Right renal cortex interstitium (tissue), 3 donors: ENCODE results near the gene PABPN1. TPM values are rescaled to one million over a fixed set of nuclear protein-coding genes. Genes with fewer than 3 reads are reported as not detected.
"Not testable (repeated sequence)": the region's sequence is repeated elsewhere in the genome, so short reads cannot be mapped to it uniquely, and the experiment has no call there.

ENCODE experiments used
- DNase-seq, 3 donors: peaks; one replicate each; pipeline ENCODE4 v3.0.0-alpha.2; 2013; ENCODE audit warnings: low read depth in 3 of 3, low spot score in 2 of 3
- polyA plus RNA-seq, 3 donors: library from polyadenylated mRNA; unstranded; fragments of 120-200 nt; gene quantifications; one replicate each; pipeline ENCODE4 v1.2.1, GENCODE V29; 2013; ENCODE audit not compliant: insufficient read length in 3 of 3

The PABPN1 gene, protein sequence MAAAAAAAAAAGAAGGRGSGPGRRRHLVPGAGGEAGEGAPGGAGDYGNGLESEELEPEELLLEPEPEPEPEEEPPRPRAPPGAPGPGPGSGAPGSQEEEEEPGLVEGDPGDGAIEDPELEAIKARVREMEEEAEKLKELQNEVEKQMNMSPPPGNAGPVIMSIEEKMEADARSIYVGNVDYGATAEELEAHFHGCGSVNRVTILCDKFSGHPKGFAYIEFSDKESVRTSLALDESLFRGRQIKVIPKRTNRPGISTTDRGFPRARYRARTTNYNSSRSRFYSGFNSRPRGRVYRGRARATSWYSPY
- 100 to 1,000 TPM; 235 to 262 (median 252) TPM for polyA plus RNA-seq

DNA sequence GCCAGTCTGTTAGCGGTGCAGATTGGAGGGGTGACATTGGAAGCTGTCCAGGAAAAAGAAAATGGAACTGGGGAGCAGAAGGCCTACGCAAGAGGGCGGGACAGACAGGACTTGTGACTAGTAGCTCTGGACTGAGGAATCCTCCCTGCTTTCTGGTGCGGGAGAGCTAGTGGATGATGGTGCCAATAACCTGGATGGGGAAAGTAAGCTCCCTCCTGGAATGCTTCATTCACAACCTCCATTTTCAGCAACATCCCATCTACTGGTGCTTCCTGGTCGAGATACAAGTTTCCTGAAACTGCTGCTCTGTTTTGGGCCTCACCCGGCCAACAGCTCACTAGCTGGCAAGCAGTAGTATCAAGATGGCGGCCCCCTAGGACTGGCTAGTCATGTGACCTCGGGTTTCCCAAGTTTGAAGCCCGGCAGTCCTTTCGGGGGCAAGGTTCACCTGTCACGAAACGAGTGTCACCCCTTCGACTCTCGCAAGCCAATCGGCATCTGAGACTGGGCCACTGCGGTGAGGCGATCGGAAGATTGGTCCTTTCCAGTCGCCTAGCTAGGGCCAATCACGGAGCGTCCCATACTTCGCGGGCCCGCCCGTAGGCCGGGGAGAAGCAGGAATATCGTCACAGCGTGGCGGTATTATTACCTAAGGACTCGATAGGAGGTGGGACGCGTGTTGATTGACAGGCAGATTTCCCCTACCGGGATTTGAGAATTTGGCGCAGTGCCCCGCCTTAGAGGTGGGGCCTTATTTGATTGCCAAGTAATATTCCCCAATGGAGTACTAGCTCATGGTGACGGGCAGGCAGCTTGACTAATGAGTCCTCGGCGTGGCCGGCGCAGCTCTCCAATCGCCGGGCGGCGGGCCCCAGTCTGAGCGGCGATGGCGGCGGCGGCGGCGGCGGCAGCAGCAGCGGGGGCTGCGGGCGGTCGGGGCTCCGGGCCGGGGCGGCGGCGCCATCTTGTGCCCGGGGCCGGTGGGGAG lies at the start of gene PABPN1:
TSS of gene PABPN1 (plus strand) at position 874 of the 988 bp plus-strand sequence. CDS start at position 887, 13 bp downstream.
- DNase-seq = peak; percentile 100

DNA sequence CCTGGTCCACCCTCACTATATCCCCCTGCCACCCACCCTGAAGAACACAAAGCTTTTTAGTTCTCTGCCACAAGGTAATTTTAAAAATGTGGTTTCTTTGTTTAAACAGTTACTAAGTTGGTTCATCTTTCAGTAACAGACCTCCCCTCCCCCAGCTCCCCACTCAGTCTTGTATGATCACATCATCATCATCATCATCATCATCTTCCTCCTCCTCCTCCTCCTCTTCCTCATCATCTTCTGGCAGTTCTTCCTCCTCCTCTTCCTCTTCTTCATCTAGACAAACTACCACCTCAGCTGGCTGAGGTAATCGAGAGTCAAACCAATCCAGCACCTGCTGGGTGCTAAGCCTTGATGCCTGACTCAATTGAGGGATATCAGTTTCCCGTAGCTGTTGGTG lies 45.8 kb upstream of the PABPN1 start:
- DNase-seq = no peak

- no peak for DNase-seq
Observed at GRCh38 chr14:23277189-23277588, 44.1 kb upstream of the PABPN1 start.

- DNase-seq = not testable (repeated sequence)
Observed at GRCh38 chr14:23277928-23278327, 43.3 kb upstream of the PABPN1 start.

DNA sequence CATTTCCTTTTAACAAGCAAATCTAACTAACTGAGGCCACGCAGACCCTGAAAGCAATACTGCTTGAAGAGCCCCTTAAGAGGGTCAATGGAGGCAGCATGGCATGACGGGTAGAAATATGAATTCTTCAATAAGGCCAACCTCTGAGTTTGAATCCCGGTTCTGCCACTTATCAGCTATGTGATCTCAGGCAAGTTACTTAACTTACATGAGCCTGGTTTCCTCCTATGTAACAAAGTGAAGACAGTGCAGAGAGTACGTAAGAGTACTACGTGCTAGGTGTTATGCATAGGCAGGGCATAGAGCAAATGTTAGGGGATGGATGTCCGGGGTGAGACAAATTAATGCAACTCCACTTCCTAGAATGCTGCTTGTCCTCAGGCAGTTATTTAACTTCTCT lies 40.0 kb upstream of the PABPN1 start:
- DNase-seq = no peak

DNA sequence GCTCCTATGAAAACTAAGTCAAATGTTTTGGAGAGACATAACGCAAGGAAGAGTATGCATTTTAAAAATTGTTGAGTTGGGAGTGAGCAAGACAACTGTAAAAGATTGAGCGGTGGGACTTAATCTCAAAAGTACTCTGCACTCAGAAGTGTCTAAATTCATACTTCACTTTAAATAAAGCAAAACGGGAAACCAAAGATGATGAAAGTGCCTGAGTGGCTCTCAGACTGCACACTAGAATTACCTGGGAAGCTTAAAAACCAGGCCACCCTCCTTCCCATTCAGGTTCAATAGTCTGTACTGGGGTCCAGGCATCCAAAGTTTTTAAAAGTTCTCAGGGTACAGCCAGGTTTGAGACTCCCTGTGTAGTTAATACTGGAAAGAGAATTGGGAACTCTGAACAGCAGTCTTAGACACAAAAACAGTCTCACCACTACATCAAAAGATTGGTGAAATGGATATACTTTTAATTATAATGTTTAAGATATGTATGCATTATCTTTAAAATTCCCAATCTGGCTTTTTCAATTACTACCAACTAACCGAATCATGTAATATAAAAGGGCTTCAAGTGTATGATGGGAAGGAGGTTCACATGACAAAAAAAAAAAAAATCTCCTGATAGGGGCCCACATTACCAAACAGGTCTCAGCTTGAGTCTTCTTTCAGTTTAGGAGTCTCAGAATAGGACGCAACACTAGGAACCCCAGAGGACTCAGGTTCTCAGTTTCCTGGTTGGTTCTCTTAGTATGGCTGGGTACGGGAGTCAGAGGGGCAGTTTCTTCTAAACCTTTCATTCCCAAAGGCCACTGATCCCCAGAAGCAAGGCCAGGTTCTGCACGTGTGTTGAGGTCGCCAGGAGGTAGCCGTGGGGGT lies 36.4 kb upstream of the PABPN1 start:
- DNase-seq = no peak

DNA sequence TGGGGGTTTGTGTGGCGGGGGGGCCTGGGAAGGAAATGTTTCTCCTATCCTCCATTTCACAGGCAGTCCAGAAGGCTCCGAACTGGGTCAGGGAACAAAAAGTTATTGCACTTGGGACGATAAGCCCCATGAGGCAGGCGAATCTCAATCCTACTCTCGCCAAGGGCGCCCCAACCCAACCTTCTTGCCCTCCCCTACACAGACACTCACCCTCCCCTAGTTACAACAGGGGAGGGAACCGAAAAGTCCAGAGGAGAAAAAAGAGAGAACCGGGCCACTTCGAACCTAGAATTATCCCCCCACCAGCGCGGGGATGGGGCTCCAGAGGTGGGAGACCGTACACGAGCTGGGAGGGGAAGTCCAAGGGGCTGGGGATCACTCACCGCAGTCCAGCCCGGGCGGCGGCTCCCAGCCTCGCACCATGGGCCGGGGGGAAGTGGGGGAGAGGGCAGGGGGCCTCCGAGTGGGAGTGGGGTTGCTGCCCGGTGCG lies 35.7 kb upstream of the PABPN1 start:
- DNase-seq = no peak

- peak; percentile 91 to 92 (median 92) for DNase-seq
Observed at GRCh38 chr14:23286020-23286901, 35.0 kb upstream of the PABPN1 start, which contains the start of gene HOMEZ. TSS of gene HOMEZ (minus strand) at chr14:23286132. CDS start at chr14:23285952, 180 bp downstream.

DNA sequence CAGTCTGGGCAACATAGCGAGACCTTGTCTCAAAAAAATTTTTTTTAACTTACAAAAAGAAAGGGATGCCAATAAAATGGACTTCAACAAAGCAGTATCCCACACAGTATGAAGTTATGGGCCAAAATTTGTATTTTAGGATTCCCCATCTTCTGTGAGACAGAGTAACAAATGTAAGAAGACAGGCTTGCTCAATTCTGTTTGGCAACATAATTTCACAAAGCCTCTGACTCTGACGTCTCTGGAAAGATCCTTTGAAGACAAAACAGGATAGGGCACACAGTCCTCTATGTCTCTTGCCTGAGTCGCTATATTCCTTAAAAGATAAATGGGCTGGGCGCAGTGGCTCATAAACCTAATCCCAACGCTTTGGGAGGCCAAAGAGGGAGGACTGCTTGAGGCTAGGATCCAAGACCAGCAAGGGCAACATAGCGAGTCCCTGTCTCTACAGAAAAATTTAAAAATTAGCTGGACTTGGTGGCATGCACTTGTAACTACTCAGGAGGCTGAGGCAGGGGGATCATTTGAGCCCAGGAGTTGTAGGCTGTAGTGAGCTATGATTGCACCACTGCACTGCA lies 34.3 kb upstream of the PABPN1 start:
- no peak for DNase-seq

GRCh38 chr14:23294734-23295561 lies 26.3 kb upstream of the PABPN1 start:
- DNase-seq = no peak

GRCh38 chr14:23296012-23296777 lies 25.1 kb upstream of the PABPN1 start:
- no peak for DNase-seq

GRCh38 chr14:23297096-23297495 lies 24.2 kb upstream of the PABPN1 start:
- DNase-seq = no peak

DNA sequence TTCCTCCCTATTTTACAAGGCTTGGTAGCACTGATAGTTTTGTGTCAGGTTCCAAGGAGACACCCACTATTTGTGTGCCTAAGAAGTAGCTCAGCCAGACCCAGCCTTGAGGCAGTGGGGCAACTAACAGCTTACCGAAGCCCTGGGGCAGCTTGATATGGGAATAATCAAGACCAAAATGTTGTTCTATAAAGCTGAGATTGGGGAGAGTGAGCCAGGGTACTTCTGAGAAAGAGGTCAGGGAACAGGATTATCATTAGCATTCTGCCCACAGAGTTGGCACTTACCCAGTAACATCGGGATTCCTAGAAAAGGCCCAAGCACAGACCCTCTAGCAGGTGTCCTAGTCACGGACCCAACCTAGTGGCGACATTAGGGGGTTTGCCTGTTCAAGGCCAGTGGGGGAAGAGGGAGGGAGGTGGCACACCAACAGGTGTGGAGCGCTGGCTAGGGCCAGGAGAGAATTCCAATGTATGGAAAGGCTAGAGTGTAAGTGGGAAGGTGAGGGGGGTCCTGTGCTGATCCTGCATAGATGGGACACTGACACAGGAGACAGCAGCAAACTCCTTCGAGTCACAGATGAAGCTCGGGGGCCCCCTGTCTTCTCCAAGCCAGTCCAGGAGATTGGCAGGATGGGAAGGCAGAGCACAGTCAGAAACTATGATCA lies 23.5 kb upstream of the PABPN1 start:
- no peak for DNase-seq

- no peak for DNase-seq
Observed at GRCh38 chr14:23299211-23299957, 21.9 kb upstream of the PABPN1 start.

- no peak for DNase-seq
Observed at GRCh38 chr14:23299986-23300686, 21.1 kb upstream of the PABPN1 start.
